LoVo (cell line): ENCODE results near the gene CHURC1.
"Not testable (repeated sequence)": the region's sequence is repeated elsewhere in the genome, so short reads cannot be mapped to it uniquely, and the experiment has no call there.

Experiments
- DNase-seq: peaks from one replicate; pipeline ENCODE4 v3.0.0-alpha.2; 2016; ENCODE audit warnings: low spot score

Gene CHURC1

DNA sequence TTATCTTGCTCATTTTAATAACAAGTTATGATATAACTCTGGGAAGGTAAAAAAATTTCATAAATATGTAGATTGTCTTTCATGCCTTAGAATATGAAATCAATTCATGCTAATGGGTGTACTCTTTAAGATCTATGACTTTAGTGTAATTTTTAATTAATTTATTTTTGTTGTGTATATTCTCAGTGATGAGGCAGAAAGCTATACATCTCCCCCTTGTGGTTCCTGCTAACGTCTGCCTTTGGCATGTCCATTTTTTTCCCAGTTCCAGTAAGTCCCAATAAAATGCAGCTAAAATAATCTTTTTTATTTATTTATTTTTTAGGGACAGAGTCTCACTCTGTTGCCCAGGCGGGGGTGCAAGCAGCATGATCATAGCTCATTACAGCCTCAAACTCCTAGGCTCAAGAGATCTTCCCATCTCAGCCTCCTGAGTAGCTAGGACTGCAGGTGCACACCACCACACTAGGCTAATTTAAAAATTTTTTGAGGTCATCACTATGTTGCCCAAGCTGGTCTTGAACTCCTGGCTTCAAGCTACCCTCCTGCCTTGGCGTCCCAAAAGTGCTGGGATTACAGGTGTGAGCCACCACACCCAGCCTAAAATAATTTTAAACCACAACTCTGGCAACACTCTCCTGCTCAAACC lies 3.3 kb upstream of the CHURC1 start:
- peak; percentile 42 for DNase-seq

DNA sequence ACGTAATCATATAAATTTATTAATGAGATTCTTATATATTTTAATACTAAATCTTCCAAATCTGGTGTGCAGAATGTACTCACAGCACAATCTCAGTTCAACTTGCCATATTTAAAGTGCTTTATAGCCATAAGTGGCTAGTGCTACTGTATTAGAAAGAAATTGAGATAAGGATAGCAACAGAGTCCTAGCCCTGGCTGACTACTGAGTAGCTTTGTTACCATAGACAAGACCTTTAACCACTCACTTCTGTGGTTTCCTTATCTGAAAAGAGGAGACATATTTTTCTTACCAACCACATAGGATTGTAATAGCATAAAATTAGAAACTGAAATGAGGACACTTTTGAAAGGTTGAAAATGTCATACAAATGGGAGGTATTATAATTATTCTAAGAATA lies 2.0 kb upstream of the CHURC1 start:
- DNase-seq: no peak

DNA sequence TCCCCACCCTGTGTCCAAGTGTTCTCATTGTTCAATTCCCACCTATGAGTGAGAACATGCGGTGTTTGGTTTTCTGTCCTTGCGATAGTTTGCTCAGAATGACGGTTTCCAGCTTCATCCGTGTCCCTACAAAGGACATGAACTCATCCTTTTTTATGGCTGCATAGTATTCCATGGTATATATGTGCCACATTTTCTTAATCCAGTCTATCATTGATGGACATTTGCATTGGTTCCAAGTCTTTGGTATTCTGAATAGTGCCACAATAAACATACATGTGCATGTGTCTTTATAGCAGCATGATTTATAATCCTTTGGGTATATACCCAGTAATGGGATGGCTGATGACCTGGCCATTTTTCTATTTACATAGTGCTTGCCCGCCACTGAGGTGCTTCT lies 778 bp upstream of the CHURC1 start:
- DNase-seq: not testable (repeated sequence)

DNA sequence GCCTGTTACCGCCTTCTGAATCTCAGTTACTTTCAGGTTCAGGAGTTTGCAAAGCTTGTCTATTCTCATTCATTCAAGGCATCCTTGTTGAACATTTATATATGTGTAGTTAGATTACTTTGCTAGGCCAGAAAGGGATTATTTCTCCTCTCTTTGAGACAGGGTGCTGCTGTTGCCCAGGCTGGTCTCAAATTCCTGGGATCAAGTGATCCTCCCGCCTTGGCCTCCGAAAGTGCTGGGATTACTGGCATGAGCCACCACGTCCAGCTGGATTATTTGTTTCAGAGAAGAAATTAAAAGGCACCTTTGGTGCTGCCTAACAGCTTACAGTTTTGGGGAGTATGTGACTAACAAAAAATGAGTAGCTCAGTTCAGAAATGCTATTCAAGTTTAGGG lies 772 bp downstream of the CHURC1 start:
- no peak for DNase-seq

DNA sequence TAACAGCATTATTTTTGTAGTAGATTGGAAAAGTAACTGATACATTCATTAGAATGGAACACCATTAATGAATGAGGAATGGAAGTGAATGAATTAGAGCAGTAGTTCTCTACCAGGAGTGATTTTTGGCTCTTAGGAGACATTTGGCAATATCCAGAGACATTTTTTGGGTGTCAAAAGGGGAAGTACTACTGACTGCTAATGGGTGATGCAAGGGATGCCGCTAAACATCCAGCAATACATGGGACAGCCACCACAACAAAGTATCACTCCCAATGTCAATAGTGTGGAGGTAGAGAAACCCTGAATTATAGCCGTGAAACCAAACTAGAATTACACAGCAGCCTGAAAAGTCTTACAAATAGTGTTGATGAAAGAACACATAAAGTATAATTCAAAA lies 1.5 kb downstream of the CHURC1 start:
- no peak for DNase-seq

DNA sequence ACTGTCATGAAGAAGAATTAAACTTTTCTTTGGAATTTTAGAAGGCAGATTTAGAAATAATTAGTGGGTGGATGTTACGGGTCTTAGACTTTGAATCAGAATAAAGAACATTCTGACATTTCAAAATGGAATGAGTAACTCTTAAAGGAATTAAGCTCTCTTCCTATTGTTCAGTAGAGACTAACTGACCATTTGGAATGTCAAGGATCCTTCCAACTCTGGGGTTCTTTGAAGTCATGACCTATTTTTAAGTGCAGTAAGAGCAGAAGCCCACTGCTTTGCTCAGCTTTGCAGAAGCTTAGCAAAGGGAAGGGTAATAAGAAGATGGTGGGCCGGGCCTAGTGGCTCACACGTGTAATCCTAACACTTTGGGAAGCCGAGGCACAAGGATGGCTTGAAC lies 4.0 kb downstream of the CHURC1 start:
- no peak for DNase-seq

DNA sequence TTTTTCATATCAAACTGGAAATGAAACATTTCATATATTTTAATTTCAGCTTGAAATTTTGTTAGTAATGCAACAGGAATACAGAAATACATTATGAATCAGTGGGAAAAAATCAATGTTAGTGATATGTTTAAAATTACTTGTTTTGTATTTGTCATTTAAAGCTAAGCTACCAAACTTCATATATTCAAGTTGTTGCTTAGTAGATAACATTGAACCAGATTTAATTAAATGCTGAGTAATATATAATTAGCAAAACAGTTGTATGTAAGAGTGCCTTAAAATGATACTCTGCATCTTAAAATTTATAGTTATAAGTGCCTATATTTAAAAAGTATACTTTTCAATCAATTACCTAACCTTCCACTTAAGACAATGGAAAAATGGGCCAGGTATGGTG lies 5.0 kb downstream of the CHURC1 start:
- DNase-seq: no peak

DNA sequence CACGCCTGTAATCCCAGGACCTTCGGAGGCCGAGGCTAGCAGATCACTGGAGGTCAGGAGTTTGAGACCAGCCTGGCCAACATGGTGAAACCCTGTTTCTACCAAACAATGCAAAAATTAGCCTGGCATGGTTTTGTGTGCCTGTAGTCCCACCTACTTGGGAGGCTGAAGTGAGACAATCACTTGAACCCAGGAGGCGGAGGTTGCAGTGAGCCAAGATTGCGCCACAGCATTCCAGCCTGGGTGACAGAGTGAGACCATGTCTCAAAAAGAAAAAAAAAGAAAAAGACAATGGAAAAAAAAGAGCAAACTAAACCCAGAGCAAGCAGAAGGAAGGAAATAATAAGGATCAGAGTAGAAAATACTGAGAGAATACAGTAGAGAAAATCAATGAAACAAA lies 5.4 kb downstream of the CHURC1 start:
- no peak for DNase-seq

DNA sequence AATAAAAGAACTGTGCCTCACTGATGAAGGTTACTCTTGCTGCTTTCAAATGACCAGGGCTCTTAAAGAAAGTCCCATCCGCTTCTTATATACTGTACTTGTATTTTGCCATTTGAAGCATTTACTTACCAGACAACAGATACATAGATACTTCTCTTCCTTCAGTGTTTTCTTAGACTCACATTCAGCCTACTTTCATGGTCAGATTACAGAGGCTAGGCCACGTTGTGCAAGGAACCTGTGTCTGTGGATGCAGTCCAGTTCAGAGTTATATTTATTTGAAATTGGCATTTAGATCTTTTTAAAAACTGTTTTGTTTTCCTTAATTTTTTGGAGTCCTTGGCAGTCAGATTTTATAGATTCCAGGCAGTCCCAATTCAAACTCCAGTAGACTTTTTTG lies 6.2 kb downstream of the CHURC1 start:
- DNase-seq: no peak

DNA sequence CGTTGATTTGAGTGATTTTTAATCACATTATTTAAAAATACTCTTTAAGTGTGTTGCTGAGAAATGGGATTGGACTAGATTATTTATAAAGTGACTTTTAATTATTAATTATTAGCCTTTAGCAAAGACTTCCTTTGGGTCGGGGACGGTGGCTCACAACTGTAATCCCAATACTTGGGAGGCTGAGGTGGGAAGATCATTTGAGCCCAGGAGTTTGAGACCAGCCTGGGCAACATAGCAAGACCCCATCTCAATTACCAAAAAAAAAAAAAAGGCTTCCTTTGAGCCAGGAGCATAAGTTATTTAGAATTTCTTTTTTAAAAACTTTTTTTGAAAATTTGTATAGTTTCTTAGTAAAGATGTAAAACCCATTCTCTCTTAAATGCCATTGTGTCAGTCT lies 8.8 kb downstream of the CHURC1 start:
- DNase-seq: no peak

DNA sequence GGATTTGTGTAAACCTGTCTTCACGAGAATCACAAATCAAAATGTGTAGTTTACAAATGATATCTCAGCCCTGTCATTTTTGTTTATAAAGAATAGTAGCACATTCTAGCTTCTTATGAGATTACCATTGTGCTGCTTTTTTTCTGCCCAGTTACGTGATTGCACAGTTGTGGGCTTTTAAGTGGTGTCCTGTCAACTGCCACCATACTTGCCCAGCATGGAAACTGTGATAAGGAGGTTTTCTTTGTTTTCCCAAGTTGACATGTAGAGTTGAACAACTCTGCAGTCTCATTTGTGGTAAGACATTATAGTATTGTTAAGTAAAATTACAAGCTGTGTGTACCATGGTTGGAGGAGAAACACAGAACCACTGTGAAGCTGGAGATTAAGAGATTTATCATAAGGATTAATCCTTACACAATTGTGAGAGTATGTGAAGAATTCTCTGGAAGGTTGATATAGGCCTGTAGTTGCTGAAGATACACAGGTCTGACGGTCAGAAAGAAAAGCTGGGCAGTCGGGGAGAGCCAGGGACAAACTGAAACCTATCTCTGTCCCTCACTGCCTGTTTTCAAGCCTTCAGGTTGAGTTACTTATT lies 12.2 kb downstream of the CHURC1 start:
- no peak for DNase-seq

DNA sequence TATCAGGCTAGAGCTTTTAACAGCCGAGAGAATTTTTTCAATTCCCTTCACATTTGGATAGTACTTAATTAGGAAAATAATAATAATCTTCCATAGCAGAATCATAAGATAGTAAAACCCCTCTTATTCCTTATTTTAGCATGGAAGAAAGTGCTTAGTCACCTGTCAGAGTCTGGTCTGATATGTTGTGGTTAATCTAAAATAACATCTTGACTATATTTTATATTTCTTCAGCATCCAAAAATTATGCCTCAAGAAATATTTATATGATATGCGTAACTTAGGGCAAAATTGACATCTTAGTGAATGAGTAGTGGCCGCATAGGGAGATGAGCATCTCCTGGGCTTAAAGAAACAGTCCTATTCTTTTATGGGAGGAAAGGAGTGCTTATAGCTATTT lies 12.8 kb downstream of the CHURC1 start:
- no peak for DNase-seq

DNA sequence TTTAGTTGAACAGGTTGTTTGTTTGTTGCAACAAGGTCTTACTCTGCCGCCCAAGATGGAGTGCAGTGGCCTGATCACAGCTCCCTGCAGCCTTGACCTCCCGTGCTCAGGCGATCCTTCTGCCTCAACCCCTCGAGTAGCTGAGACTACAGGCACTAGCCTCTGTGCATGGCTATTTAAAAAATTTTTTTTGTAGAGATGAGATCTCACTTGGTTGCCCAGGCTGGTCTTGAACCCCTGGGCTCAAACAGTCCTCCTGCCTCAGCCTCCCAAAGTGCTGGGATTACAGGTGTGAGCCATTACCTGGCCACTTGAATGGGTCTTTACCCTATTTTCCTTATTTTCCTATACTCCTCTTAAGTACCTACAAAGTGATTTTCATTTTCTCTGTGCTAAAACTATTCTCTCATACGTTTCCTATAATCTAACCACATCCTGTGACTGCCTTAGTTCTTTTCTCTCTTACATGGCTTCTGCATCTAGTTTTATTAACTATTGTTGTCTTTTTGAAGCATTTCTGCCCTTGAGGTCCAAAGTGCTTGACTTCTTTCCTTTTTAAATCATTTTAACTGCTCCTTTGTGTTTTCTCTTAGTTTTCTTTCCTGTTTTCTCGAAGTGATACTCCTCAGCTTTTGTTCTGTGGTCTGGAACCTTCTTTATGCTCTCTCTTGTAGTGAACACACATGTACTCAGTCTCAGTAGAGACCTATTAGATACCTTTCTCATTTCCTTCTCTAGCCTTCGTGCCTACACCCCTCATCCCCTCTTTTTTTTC lies 14.2 kb downstream of the CHURC1 start:
- no peak for DNase-seq

DNA sequence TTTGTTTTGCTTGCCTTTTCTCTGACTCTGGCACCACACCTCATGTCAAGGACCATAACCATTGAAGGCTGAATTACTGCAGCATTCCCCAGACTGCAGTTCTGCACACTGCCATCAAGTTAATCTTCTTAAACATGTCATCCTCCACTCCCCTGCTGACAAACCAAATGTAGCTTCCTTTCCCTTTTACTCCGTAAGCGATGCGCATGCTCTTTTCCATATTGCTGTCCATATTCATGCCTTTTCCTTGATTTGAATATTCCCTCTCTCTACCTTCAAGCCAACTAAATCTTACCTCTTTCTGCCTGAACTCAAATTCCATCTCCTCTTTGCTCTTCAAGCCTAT lies 14.7 kb downstream of the CHURC1 start:
- no peak for DNase-seq

DNA sequence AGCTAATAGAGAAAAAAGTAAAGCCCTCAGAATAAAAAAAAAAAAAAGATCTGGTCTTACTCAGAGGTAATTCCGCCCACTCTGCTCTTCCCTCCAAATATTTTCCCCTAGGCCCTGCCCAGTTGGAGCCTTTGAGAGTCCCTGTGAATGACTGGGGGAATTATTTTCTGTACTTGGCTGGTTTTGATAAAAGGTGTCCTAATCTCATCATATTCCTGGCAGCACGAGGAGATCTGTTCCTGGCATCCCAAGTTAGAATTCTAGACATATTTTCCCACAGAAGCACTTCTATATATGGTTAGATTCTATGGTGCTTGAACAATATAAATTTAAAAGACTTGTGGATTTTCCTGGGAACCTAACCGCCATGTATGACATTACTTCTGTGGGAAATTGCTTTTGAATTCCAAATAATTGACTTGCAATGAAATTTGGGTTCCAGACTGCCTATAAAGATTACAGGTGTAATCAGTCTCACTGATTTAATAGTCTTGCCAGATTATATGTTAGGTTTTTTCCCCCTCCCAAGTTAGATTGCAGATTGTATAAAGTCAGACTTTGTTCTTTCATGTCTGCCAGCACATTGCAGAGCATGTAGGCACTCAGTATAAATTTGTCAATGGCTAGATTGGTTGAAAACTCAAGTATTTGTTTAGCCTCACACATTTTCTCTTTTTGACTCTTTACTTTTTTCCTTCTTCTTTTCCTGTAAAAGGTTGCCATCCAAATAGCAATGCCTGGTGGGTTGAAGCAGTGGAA lies 16.0 kb downstream of the CHURC1 start:
- DNase-seq: no peak

DNA sequence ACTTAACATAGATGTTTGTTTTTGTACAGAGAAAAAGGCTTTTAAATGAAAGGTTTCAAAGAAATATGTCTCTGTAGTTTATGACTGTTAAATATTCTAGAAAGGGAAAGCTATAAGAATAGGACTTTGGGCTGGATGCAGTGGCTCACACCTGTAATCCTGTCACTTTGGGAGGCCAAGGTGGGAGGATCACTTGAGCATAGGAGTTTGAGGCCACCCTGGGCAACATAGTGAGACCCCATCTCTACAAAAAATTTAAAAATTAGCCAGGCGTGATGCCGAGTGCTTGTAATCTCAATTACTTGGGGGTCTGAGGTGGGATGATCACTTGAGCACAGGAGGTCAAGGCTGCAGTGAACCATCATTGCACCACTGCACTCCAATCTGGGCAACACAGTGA lies 16.9 kb downstream of the CHURC1 start:
- no peak for DNase-seq

DNA sequence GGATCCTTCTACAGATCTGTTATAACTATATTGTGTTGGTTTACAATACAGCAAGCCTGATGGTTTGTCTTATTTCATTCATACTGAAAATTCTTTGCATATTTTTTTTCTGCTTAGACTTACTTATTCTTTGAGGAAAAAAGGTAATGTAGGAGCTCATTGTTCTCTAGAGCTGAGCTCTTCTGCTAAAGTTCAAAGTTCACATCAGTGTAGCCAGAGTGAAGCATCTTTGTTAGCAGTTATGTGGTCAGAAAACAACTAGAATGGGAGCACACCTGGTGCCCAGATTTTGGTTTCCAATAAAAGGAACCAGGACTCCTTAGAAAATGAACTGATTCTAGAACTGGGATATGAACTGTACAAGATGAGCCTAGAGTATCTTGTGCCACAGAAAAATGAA lies 18.0 kb downstream of the CHURC1 start:
- no peak for DNase-seq

DNA sequence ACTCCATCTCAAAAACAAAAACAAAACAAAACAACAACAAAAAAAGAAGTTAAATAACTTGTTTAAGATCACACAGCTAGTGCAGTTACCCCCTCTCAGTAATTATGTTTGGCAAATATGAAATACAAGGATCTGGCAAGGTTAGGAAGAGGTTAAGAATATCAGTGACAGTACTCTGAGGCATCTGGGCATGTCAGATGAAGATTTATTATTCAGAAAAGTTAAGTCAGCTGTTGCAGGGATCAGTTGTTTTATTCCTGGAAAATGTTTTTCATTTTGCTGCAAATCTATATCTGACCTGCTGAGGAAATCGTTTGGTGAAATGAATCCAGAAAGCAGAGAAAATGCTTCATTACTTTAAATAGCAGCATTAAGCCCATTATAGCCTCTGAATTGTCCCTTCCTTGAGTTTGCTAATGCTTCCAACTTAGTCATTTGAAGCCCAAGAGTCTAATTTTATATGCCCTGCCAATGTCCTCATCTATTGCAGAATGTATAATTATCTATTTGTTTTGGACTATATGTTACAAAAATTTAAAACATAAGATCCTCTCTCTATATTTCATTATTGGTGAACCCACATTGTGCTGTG lies 20.2 kb downstream of the CHURC1 start:
- no peak for DNase-seq

DNA sequence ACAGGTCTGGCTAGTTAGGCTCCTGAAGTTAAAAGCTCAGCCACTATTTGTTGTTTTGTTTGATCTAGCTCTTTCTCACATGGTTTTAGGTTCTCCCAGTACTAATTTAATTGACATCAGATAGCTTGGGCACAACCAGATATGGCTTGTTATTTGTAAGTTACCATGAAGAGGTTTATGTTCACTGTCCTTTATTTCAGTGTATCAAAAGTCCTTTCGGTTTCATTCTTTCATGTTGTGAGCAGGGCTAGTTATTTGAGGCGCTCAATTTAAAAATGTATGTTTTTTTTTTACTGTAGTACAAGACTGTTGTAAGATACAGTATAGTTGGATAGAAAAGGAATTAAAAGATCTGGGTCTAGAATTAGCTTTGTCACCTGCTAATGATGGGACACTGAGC lies 21.3 kb downstream of the CHURC1 start:
- DNase-seq: no peak

DNA sequence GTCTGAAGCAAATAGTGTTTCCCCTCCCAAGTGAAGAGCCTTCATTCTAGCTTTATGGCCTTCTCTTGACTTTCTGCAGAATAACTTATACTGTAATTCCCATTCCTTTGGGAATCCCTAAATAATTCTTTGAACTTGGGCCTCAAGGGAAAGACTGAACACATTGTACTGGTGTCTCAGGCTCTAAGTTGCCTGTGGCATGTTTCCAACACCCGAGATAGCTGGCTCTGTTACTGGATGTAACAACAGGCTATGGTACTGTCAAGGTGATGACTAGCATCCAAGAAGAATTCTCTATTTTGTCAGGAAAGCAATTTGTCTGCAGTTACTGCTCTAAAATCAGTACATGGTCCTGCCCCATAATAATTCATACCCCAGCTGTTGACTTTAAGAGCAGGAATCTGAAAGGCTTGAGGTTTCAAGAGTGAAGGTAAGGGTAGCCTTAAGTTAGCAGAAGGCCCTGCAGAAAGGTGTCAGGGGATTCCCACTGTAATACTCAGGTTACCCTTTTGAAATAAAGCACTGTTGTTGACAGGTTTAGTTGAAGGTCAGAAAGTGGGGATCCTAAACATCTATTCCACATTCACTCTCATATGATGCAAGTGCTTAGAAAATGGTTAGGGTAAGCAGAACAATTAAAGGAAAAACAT lies 23.0 kb downstream of the CHURC1 start:
- DNase-seq: no peak

DNA sequence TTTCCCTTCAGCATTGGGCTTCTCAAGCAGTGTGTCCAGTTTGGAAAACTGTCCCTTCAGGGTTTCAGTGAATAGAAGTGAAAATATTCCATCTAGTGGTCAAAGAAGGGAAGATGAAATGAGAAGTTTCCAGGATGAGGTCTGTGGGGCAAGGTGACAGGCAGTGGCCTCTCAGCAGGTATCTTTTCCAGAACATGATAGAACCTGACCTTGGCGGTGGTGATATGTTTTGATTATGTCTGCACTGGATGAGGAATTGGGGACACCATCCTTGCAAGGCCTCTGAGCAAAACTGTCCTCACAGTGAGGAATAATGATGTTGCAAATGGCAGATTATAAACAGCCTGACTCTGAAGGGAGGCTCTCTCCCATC lies 23.6 kb downstream of the CHURC1 start:
- no peak for DNase-seq
